HG02759 (cell line): Measurements from ENCODE around the gene SUGCT.
"Not testable (repeated sequence)": the region's sequence is repeated elsewhere in the genome, so short reads cannot be mapped to it uniquely, and the experiment has no call there.

Experiments used
- ATAC-seq: cut with Tn5 transposase; IDR thresholded peaks from one replicate; pipeline ENCODE4 v1.9.1; 2021; ENCODE audit warnings: mild to moderate bottlenecking, moderate library complexity; ENCODE audit not compliant: unreplicated experiment

Gene SUGCT

DNA sequence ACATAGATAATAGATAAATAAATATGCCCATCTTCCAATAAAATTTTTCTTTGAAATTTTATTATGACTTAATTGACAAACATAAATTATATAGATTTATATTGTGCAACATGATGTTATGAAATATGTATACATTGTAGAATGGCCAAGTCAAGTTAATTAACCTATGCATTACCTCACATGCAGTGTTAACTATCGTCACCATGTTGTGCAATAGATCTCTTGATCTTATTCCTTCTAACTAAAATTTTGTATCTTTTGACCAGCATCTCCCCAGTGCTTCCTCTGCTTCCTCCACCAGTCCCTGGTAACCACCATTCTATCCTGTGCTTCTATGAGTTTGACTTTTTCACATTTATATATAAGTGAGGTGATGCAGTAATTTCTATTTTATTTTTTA lies 259.6 kb downstream of the SUGCT start:
- no peak for ATAC-seq

DNA sequence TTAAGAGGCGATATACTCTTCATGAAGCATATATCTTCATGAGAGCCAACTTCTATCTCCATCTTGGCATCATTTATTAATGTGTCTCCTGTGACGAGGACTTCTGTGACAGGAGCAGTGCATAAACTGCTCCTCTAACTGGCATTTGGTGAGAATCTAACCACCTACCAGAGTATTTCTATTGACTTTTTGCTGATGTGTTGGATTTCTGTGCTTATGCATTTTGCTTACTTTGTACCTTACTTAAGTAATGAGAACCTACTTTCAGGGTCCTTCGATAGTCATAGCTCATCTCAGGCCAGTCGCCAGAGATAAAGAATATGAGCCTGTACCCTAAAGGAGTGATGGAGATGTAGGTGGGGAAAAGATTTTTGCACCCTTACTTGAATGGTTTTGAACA lies 265.7 kb downstream of the SUGCT start:
- no peak for ATAC-seq

GRCh38 chr7:40401406-40401805 lies 266.6 kb downstream of the SUGCT start:
- no peak for ATAC-seq

DNA sequence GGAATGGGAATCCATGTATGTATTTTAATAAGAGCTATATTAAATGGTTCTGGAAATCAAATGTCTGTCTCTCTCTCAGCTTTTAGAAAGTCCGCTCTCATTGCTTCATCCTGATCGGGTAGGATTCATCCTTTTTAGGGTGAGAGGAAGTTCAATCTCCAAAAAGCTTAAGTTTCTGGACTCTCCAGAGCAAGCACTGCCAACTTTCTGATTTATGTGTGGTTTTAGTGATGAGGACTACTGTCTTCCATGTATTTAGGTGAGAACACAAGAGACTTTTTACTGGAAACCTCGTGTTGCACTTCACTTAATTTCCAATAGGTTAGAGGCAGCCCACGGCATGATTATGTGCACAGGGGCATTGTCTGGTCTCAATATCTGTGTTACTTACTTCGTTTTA lies 267.9 kb downstream of the SUGCT start:
- ATAC-seq = no peak

GRCh38 chr7:40403703-40404476 lies 269.1 kb downstream of the SUGCT start:
- ATAC-seq = no peak

GRCh38 chr7:40405991-40406390 lies 271.2 kb downstream of the SUGCT start:
- ATAC-seq = no peak

GRCh38 chr7:40412323-40412722 lies 277.5 kb downstream of the SUGCT start:
- no peak for ATAC-seq

- not testable (repeated sequence) for ATAC-seq
Measured at GRCh38 chr7:40414704-40415103, 279.9 kb downstream of the SUGCT start.

GRCh38 chr7:40418448-40418847 lies 283.6 kb downstream of the SUGCT start:
- ATAC-seq = no peak

GRCh38 chr7:40418983-40419382 lies 284.2 kb downstream of the SUGCT start:
- ATAC-seq = no peak

DNA sequence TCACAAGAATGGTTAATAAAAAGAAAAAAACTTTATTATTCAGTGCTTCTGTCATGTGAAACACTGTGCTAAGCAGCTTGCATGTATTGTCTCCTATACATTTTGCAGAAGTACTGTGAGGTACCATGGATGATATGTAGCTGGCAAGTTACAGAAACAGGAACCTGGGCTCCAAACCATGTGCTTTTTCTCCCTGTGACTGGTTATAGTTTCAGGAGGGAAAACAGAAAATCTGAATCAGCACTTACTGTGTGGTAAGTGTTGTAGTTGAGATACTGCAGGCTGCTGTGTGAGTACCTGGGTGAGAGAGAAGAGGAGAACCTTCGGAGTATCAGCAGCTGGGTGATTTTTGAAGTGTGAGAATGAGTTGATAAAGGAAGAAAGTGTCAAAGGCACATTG lies 285.0 kb downstream of the SUGCT start:
- ATAC-seq = no peak

GRCh38 chr7:40421433-40421832 lies 286.6 kb downstream of the SUGCT start:
- no peak for ATAC-seq

- no peak for ATAC-seq
Measured at GRCh38 chr7:40425696-40426095, 290.9 kb downstream of the SUGCT start.

DNA sequence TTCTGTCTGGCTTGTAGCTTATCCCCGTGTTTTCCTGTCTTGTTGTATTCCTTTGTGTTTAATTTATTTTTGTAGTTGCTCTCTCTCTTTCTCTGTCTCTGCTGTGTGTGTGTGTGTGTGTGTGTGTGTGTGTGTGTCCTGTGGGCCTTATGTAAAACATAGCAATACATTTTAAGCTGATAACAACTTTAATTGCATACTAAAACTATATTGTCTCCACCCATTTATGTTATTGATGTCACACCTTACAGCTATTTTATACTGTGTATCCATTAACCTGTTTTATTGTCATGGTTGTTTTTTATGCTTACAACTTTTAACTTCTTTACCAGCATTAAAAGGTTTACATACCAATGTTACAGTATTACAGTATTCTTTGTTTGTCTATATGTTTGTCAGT lies 293.6 kb downstream of the SUGCT start:
- no peak for ATAC-seq

GRCh38 chr7:40429826-40430225 lies 295.0 kb downstream of the SUGCT start:
- ATAC-seq = no peak

- no peak for ATAC-seq
Measured at GRCh38 chr7:40432046-40432445, 297.2 kb downstream of the SUGCT start.

GRCh38 chr7:40436710-40437109 lies 301.9 kb downstream of the SUGCT start:
- no peak for ATAC-seq

- ATAC-seq = no peak
Measured at GRCh38 chr7:40437498-40437897, 302.7 kb downstream of the SUGCT start.

- ATAC-seq = no peak
Measured at GRCh38 chr7:40437936-40438634, 303.3 kb downstream of the SUGCT start.

DNA sequence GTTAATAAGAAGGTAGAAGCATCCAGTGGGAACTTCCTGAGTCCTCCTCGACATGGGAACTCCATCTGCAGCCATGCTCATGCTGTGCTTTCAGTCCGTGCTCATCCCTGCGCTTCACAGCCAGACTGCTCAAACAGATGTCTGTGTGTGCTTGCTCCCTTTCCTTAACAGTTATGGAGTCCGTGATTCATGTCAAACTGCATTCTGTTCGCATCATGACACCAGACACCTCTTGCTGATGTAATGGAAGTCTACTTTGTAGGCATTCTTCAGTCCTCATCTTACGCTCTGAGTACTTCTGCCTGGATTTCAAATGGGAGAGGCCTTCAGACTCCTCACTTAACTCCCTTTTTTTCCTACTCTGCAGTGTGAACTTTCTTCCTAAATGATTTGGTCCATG lies 304.9 kb downstream of the SUGCT start:
- no peak for ATAC-seq

DNA sequence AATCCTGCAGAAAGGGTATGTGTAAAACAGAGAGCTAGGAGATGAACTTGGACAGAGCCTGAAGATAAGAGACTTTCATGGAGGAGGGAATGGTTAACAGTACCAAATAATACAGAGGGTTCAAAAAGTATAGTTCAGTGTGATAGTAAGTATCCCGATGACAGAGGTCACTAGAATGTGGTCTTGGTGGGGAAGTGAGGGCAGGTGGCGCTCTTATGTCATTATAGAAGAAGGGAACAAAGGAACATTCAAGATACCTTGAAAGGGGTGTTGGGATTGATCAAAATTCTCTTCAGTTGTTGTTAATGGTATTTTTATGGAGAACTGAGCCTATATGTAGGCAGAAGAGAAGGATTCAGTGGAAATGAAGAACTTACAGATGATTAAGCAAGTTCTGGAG lies 312.5 kb downstream of the SUGCT start:
- ATAC-seq = no peak

GRCh38 chr7:40455485-40455884 lies 320.7 kb downstream of the SUGCT start:
- ATAC-seq = no peak
